22Rv1 (cell line): ENCODE measurements around the gene SLC12A7.

Source experiments
- ZFX ChIP-seq: fragments of 450-650 bp; IDR thresholded peaks from 2 replicates; pipeline ENCODE4 v1.6.1; 2017; ENCODE audit warnings: antibody characterized with exemption, borderline replicate concordance
- TF ChIP-seq, protein P1 (sequence below): fragments of 450-650 bp; IDR thresholded peaks from 2 replicates; pipeline ENCODE4 v1.5.1; 2017; ENCODE audit warnings: mild to moderate bottlenecking

DNA sequence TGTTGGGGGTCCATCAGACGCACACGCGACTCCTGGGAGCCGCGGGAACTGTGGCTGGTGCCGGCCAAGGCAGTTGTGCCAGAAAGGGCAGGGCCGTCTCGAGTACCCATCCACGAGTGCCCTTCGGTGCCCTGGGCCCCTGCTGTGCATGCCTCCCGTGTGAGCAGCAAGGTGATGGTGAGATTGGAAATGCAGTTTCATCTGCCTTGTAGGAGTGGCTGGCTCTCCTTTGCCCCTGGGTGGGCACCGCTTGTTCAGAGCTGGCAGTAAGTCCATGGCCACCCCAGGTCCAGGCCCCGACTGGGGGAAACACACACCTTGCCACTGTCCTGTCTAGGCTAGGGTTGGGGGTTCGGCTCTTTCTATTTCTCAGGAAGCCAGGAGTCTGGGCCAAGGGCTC, 97.5 kb downstream of the SLC12A7 start:
- TF ChIP-seq, protein P1, sequence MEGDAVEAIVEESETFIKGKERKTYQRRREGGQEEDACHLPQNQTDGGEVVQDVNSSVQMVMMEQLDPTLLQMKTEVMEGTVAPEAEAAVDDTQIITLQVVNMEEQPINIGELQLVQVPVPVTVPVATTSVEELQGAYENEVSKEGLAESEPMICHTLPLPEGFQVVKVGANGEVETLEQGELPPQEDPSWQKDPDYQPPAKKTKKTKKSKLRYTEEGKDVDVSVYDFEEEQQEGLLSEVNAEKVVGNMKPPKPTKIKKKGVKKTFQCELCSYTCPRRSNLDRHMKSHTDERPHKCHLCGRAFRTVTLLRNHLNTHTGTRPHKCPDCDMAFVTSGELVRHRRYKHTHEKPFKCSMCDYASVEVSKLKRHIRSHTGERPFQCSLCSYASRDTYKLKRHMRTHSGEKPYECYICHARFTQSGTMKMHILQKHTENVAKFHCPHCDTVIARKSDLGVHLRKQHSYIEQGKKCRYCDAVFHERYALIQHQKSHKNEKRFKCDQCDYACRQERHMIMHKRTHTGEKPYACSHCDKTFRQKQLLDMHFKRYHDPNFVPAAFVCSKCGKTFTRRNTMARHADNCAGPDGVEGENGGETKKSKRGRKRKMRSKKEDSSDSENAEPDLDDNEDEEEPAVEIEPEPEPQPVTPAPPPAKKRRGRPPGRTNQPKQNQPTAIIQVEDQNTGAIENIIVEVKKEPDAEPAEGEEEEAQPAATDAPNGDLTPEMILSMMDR: no peak
- TF ChIP-seq ZFX: no peak
